IPS DF 19.7 (cell line): ENCODE results near the gene HCAR2.
"Not testable (repeated sequence)": the region's sequence is repeated elsewhere in the genome, so short reads cannot be mapped to it uniquely, and the experiment has no call there.

Source experiments
- DNase-seq: peaks from one replicate; pipeline ENCODE4 v3.0.0-alpha.2; 2013; ENCODE audit warnings: low read depth, low spot score

Gene HCAR2

GRCh38 chr12:122716658-122717057 lies 13.5 kb upstream of the HCAR2 start, which contains the start of gene HCAR3:
Gene HCAR3 (minus strand): TSS chr12:122716811. CDS start chr12:122716737, 74 bp downstream.
- DNase-seq, result not testable (repeated sequence)

- not testable (repeated sequence) for DNase-seq
Measured at GRCh38 chr12:122715211-122715610, 12.1 kb upstream of the HCAR2 start.

- not testable (repeated sequence) for DNase-seq
Measured at GRCh38 chr12:122713491-122714188, 10.5 kb upstream of the HCAR2 start.

GRCh38 chr12:122711266-122711665 lies 8.1 kb upstream of the HCAR2 start:
- DNase-seq, result not testable (repeated sequence)

- not testable (repeated sequence) for DNase-seq
Measured at GRCh38 chr12:122710341-122710740, 7.2 kb upstream of the HCAR2 start.

GRCh38 chr12:122709287-122709686 lies 6.1 kb upstream of the HCAR2 start:
- not testable (repeated sequence) for DNase-seq

GRCh38 chr12:122703841-122704240 lies 684 bp upstream of the HCAR2 start:
- not testable (repeated sequence) for DNase-seq

GRCh38 chr12:122701481-122701880 lies 1.7 kb downstream of the HCAR2 start:
- DNase-seq, result not testable (repeated sequence)

GRCh38 chr12:122700038-122700710 lies 3.0 kb downstream of the HCAR2 start:
- not testable (repeated sequence) for DNase-seq

GRCh38 chr12:122696922-122697321 lies 6.2 kb downstream of the HCAR2 start:
- DNase-seq, result not testable (repeated sequence)

GRCh38 chr12:122691566-122691965 lies 11.6 kb downstream of the HCAR2 start:
- no peak for DNase-seq

GRCh38 chr12:122688291-122688690 lies 14.9 kb downstream of the HCAR2 start:
- DNase-seq, result no peak

GRCh38 chr12:122687086-122687485 lies 16.1 kb downstream of the HCAR2 start:
- no peak for DNase-seq

GRCh38 chr12:122686538-122686937 lies 16.6 kb downstream of the HCAR2 start:
- DNase-seq, result no peak

- DNase-seq, result no peak
Measured at GRCh38 chr12:122684297-122684813, 18.8 kb downstream of the HCAR2 start.

- no peak for DNase-seq
Measured at GRCh38 chr12:122681814-122682213, 21.3 kb downstream of the HCAR2 start.

GRCh38 chr12:122680989-122681388 lies 22.2 kb downstream of the HCAR2 start:
- not testable (repeated sequence) for DNase-seq

GRCh38 chr12:122676781-122677180 lies 26.4 kb downstream of the HCAR2 start:
- not testable (repeated sequence) for DNase-seq

- not testable (repeated sequence) for DNase-seq
Measured at GRCh38 chr12:122676015-122676414, 27.1 kb downstream of the HCAR2 start.

- DNase-seq, result no peak
Measured at GRCh38 chr12:122672515-122672914, 30.6 kb downstream of the HCAR2 start.

- DNase-seq, result no peak
Measured at GRCh38 chr12:122669397-122670070, 33.6 kb downstream of the HCAR2 start.

- DNase-seq, result no peak
Measured at GRCh38 chr12:122668268-122668667, 34.9 kb downstream of the HCAR2 start.
